Left lobe of liver (tissue), 2 donors: ENCODE results near the gene CHST2. TPM values are rescaled to one million over a fixed set of nuclear protein-coding genes. Genes with fewer than 3 reads are reported as not detected.
A peak's percentile ranks its signal among the peaks of the same experiment; 100 is the strongest.

Experiments
- ATAC-seq: fragments of 200-7000 bp; cut with Tn5 transposase; one replicate; pipeline ENCODE4 v1.9.1; 2020; ENCODE audit warnings: mild to moderate bottlenecking, moderate library complexity
- DNase-seq: peaks from one replicate; pipeline ENCODE4 v3.0.0-alpha.2; 2020; ENCODE audit warnings: low spot score
- total RNA-seq: library from RNA; stranded (reverse); gene quantifications from one replicate; pipeline ENCODE4 v1.2.1, GENCODE V29; 2021
- donor health status: DM: no; HTN: no; CAD: no; lungs with moderate emphysema.
- donor health status: DM: no; HTN: yes; CAD: no.

Gene CHST2
- total RNA-seq, 1 donor from 2014 or later, result 1.2 TPM

DNA sequence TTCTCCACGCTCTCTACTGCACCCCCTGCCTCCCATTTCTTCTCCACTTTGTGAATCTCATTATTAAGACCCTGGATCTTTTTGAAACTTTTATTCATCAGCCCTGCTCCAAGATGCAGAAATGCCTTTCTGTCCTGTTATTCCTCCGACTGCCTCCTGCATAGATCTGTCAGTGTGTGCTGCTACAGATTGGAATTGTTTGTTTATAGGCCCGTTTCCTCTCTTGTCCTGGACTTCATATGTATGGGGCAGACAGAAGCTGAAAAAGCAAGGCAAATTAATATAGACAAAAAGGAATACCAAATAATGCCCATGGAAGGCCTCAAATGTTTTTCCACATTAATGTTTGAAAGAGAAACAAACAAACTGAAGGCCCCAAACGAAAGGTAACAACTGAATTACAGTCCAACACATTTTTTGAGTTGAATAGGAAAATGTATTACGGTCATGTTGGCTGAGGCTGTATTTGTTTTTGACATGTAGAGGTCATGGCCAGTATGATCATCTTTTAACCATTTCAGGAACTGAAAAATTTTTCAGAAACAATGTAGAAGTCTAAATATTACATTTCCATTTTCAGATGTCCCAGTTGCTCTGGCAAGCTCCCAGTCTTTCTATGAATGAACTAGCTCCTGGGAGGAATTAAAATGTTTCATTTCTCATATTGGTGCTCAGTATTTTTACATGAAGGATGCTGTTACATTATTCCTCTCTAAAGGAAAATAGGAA lies 8.8 kb downstream of the CHST2 start:
- no peak for ATAC-seq
- no peak for DNase-seq

DNA sequence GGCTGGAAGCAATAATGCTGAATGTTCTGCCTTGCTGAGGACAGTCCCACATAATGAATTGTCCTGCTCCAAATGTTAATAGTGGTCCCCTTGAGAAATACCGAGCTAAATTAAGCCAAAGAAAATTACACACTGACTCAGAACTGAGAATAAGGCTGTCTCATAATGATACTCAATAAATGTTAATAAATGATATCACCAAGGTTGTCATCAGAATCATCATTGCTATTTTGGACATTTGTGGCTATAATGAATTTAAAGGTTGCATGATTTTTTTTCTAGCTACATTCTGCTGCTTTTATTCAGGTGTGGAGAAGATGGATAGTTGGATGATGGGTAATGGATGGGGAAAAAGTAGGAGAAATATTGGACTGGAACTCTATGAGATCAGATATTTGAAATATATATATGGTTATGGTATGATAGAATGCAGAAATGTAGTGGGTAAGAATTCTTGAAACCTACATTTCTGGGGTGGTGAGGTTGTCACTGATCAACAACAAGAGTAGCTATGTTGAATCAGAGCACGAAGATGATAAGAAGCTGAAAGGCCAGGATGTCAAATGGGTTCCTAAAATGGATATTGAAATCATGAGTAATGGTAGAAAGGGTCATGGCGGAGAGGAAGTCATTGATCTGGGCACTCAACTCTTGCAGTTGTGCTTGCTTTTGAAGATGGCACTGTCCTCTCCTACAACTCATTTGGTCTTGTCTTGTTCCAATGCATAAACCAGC lies 12.8 kb downstream of the CHST2 start:
- no peak for ATAC-seq
- DNase-seq, result no peak

DNA sequence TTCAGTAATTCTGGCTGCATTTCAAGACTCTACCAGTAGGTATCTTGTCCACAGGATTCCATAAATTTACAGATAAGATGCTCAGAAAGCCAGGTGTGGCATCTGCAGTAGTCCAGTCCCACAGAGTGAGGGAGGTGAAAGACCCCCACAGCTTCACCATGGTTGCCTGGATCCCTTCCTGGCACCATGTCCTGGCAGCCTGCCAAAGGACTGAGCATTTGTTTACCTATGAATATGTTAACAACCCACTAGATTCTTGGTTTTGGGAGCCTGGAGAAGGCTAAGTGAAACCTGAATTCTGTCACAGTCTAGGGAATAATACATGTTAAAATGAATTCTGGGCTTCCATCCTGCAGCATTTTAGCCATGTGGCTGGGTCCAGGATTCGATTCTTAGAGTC lies 14.9 kb downstream of the CHST2 start:
- DNase-seq (no peak), ATAC-seq (no peak)

DNA sequence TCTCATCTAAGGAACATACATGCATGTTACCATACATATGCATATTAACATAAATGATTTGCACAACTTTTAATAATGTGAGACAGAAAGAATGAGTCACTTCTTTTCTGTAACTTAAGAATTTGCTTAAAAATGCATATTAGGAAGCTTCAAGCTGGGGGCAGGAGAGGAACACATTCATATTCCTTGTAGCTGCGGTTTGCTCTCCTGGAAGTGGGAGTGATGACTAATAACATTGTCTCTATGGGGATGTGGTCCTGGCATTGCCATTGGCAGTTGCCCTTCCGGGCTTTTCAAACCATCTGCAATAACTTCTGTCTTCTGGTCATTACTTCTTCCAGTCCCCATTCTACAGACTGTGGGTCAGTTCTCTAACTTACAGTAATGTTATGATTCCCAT lies 15.6 kb downstream of the CHST2 start:
- ATAC-seq (peak; percentile 15), DNase-seq (no peak)

DNA sequence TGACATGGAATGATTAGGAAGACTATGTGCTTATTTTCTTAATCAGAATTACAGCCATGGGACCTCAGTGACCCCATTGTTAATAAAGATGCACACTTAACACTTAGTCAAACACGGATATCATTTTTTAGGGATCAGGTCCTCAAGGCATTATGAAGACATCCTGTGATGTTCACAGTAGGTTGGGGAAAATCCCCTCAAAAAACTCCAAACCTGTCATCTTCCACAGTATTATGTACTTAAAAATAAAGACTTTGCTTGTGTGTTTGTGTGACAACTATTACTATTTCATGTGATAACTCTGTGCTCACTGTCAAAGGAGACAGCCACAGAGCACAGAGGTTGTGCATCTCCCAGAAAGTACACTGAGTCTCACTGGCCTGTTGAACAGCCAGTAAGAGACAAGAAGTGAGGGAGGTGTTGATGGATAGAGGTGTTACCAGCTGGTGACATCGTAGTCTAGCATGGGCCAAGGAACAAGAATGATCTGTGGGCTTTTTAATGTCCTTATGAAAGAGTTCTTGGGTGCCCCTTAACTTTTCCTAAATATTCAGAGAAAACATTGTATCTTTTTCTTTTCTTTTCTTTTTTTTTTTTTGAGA lies 18.0 kb downstream of the CHST2 start:
- DNase-seq, result no peak
- ATAC-seq, result no peak

DNA sequence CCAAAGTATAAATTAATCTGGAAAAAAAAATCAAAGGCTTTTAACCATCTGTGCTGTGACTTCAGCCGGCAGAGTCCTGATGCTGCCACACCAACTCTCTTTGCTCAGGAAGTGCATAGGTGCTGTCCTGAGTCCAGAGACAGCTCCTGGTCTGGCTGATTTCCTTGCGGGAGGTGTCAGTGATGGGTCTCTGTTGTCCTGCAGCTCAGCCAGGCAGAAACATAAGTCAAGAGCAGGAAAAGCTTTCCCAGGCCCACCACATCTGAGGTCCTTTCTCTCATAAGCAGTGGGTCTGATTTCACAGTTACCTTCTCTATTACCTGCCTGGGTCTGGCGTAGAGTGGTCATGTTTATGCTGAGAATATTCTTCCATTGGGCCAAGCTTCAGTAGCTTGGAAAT lies 19.4 kb downstream of the CHST2 start:
- ATAC-seq (no peak), DNase-seq (no peak)

DNA sequence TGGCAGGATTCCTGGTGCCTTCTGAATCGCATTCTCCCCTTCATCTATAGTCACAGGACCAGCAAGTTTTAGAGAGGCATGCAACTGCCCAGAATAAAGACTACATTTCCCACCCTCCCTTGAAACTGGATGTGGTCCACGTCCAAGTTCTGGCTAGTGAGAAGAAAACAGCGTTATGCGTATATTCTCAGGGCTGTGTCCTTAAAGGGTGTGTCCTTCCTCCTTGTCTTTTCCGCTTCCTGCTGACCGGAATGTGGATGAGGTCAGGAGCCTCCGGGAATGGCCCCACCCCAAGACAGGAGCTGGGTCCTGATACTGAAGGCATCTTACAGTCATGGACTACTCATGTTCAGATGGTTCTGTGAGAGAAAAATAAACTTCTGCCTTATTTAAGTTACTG lies 20.2 kb downstream of the CHST2 start:
- ATAC-seq (no peak), DNase-seq (no peak)

DNA sequence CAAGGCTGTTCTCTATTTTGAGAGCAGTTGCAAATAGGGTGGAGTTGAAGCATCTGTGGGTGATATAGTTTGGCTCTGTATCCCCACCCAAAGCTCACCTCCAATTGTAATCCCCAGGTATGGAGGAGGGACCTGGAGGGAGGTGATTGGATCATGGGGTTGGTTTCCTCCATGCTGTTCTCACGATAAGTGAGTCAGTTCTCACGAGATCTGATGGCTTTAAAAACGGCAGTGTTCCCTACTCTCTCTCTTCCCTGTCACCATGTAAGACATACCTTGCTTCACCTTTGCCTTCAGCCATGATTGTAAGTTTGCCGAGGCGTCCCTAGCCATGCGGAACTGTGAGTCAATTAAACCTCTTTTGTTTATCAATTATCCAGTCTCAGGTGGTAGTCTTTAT lies 21.0 kb downstream of the CHST2 start:
- ATAC-seq (no peak), DNase-seq (no peak)

DNA sequence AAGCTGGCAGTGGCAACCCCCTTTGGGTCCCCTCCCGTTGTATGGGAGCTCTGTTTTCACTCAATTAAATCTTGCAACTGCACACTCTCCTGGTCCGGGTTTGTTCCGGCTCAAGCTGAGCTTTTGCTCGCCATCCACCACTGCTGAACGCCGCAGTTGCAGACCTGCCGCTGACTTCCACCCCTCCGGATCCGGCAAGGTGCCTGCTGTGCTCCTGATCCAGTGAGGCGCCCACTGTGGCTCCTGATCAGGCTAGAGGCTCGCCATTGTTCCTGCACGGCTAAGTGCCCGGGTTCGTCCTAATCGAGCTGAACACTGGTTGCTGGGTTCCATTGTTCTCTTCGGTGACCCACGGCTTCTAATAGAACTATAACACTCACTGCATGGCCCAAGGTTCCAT lies 22.8 kb downstream of the CHST2 start:
- ATAC-seq, result no peak
- no peak for DNase-seq

DNA sequence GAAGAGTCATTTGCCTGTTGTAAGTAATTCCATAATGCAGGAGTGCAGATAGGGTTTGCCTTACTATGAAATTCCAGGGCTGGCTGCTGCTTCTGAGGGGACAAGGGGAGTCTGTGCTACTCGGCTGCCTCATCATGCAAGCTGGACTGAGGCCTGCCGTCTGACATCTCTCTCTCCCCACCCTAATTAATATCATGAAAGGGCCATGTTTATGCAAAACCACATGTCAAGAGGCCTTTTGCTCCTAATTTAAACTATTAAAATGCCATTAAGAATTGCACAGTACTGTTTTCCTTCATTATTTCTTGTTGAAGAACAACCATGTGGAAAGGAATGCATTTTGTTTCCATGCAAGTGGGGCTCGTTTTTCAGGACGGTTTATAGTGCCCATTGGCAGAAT lies 26.3 kb downstream of the CHST2 start:
- no peak for ATAC-seq

DNA sequence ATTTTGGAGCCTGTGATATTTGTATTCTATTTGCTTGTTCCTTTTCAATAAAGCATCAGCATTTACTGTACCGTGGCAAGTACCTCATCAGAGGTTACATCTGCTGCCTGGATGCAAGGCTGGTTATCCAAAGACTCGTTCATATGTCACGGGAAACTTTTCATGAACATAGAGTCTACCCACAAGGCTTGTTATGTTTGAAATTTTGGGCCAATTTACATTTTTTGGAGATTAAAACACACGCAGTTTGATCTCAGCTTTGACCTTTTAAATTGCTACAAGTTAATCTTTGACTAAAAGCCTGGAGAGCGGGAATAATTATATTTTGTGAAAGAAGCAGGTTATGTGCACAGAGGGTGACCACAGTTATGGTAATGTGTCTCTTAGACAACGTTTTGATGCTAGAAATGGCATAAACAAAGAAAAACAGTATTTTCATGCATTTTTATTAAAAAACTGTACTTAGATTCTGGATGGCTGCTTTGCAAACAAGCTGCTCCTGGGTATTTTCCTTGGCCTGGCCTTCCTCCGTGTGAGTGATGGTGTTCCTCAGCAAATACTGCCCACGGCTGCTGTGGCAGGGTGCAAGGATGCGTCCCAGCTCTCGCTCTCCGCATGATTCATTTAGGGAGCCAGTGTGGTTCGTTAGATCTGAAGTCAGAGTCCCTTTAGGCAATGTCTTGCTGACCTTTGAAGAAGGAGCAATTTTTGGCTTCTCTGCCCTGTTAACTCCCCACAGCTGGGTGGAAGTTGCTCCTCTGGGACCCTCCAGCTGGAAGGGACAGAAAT lies 27.1 kb downstream of the CHST2 start:
- ATAC-seq (no peak), DNase-seq (no peak)

More for the DNA sequence above, 26.3 kb downstream of the CHST2 start:
- DNase-seq, result no peak

DNA sequence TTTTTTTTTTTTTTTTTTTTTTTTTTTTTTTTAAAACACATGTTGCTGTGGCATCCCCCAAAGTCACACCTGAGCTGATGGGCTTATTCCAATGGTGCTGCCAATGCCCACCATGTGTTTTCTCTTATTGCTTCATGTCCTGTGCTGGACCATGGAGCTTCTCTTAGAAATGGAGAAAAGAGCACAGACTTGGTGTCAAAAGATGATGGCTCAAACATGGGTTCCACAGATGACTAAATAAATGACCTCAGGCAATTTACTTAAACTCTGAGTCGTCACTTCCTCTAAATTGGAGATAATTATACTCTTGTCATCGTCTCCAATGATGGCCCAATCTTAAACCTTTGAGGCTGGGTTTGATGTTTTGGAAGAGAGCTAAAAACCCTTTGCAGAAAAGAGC lies 28.1 kb downstream of the CHST2 start:
- DNase-seq (no peak), ATAC-seq (no peak)

DNA sequence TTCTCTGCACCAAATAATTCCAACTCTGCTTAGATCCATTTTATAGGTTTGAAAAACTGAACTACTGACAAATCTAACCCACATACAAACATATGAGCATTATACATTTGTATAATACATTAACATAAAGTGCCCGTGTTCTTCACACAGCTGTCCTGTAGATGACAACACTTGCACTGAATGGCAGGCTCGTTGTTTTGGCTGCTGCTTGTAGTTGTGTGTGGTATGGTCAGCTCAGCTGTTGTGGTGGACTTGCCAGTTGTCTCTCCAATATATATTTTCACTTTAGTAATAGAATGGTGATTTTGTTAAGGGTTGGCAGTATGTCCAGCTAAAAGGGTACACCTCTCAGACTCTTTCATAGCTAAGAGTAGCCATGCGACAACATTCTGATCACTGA lies 30.5 kb downstream of the CHST2 start:
- ATAC-seq (no peak), DNase-seq (no peak)

DNA sequence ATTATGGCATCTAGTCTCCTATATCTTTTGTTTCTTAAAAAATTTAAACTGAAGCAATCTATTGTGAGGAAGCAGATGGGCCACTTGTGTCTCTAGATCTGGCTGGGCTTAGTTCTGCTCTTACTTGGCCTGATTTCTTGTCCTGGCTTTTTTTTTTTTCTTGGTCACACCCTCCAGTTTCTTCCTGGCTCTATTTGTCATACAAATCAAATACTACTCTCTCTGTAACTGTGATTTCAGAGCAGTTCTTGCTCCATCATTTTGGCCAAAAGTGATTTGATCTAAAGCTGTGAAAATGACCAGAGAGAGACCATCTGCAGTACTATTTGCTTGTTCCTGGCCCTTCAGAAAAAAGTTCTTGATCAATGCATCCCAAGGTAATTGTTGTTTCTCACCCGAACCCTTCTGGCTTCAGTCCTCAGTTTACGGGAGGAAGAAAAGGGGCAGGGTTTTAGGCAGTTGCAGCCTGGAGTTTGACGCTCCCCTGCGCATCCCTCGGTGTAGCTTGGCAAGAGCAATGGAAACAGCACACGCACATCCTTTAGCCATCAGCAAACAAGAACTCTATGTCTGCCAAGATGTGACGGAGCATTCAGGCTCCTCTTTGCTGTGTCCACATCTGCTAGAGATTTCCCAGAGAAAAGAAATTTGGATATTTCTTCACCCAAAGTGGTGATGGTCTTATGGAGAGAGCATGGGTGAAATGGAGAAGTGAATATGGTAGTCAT lies 31.6 kb downstream of the CHST2 start:
- DNase-seq, result no peak
- no peak for ATAC-seq

DNA sequence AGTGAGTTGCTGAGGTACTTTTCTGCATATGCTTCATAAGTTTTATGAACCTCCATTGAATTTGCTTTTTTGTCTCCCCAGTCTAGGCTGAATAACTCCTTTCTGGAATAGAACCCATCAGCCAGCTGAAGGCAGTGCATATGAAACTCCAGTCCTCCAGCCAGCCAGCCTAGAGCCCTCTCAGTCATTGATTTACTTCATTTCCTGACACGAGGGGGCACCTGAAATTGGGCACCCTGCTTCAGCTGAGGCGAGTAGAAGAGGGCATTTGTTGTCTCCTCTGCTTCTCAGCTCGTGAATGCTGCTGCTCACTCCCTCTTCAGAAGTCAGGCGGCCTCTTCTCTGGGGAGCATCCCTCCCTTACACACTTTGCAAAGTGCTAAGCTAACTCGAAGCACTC lies 32.5 kb downstream of the CHST2 start:
- DNase-seq (no peak), ATAC-seq (no peak)

DNA sequence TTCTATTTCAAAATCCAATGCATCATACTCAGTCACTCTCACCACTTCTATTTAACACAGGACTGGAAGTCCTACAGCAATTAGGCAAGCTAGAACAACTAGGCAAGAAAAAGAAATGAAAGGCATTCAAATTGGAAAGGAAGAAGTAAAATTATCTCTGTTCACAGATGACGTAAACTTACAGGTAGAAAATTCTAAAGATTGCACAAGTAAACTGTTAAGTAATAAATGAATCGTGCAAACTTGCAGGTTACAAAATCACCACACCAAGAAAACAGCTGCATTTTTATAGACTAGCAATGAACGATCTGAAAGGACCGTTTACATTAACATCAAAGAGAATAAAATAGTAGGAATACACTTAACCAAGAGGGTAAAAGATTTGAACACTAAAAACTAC lies 36.2 kb downstream of the CHST2 start:
- no peak for ATAC-seq
- DNase-seq, result no peak

DNA sequence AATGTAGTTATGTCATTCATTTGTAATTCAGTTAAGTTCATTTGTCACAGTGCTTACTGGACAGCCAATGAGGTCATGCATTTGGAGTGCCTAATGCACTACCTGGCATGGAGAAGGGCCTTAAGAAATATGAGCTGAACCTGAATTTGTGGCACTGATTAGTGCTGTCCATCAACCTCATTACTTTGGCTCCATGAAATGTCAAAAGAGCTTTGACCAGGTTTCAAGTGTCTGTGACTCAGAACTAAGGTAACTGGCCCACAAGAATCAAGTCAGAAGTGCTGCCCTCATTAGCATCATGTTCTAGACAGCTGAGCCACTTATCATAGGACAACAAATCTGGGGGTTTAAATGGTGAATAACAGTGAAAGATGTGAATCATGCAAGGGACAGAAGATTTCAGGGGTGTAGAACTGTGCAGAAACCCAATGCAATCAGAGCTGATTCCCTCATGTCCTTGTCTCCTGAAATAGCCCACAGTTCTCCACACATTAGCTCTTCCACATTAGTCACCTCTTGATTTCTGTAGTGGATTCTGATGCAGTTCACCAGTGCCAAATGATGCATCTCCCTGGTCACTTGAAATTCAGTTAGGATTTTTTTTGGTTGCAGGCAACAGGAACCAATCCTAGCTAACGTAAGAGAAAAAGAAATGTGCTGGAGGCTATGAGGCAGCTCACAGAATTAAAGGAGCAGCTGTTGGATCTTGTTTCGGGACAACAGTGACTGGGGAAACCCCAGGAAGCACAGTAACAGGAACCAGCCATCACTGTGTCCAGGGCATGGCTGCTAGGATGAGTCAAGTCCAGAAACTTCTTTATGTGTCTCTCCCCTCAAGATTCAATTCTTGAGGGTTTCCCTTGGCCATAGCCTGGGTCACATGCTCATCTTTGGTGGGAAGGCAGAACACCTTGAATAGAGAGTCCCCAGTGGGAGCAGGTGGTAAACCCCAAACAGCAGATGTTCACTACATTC lies 38.7 kb downstream of the CHST2 start:
- DNase-seq (no peak), ATAC-seq (no peak)

DNA sequence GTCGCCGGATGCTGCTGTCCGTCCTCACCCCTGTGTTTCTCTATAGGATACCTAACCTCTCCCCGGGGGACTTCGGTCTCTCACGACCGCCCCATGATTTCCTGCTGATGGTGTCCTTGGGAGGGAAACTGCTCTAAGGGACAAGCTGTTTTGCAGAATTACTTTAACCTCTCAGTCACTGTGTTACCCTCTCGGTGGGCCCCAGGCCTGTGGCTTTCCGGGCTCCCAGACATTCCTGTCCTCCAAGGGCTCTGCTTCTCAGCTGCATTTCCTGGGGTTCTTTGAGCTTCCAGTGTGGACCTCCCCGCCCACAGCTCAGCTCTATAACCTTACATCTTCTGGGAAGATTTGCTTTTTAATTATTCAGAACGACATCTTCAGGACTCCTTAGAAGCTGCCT lies 40.9 kb downstream of the CHST2 start:
- DNase-seq, result no peak
- ATAC-seq, result no peak

DNA sequence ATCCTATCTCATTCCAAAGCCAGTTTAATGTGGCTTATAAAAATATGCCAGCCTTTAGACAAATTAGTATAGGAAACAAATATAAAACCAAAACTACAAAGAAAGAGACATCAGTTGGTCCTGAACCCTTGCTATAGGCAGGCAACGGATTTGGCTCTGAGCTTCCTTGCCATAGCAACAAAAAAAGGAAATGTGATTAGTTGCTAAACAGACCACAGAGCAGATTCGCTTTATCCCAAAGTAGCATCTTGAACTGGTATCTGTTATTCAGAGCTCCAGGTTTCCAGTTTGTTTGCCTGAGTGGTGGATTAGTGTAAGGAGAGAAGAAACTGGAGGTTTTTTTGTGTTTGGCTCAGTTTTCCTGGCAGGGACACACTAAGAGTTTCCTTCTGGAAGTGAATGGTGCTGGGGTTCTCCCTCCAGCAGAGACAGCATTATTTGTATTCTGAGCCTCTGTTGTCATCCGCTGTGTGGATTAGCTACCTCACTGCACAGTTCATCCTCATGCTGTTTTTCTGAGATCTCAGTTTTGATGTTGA lies 44.1 kb downstream of the CHST2 start:
- DNase-seq, result no peak
- ATAC-seq, result no peak
